ACC112 (cell line): ENCODE measurements around the gene CLASP2.

Experiments
- H2AFZ ChIP-seq: fragments of 200-600 bp; sonication (generic); one replicate; pipeline ENCODE4 v1.6.0; 2017; ENCODE audit warnings: antibody characterized with exemption, low read length; ENCODE audit not compliant: unreplicated experiment
- H3K27ac ChIP-seq: fragments of 200-600 bp; sonication (generic); 2 replicates; pipeline ENCODE4 v1.5.1; 2014; ENCODE audit warnings: low read depth, mild to moderate bottlenecking, antibody characterized with exemption, low read length, moderate library complexity
- H3K27me3 ChIP-seq: fragments of 200-600 bp; sonication (generic); 2 replicates; pipeline ENCODE4 v1.6.1; 2014; ENCODE audit warnings: mild to moderate bottlenecking, antibody characterized with exemption, low read length, moderate library complexity, mixed read lengths; ENCODE audit not compliant: insufficient read depth
- H3K36me3 ChIP-seq: fragments of 200-600 bp; sonication (generic); 2 replicates; pipeline ENCODE4 v1.6.1; 2016; ENCODE audit warnings: mild to moderate bottlenecking, antibody characterized with exemption, low read length, moderate library complexity, mixed read lengths; ENCODE audit not compliant: insufficient read depth
- H3K4me1 ChIP-seq: fragments of 200-600 bp; sonication (generic); one replicate; pipeline ENCODE4 v1.6.1; 2016; ENCODE audit warnings: low read length, mixed read lengths; ENCODE audit not compliant: insufficient read depth, unreplicated experiment, control insufficient read depth
- H3K4me3 ChIP-seq: fragments of 200-600 bp; sonication (generic); 2 replicates; pipeline ENCODE4 v1.5.1; 2014; ENCODE audit warnings: mild to moderate bottlenecking, low read depth, low read length
- H3K79me2 ChIP-seq: fragments of 200-600 bp; sonication (generic); one replicate; pipeline ENCODE4 v1.6.0; 2016; ENCODE audit warnings: low read length; ENCODE audit not compliant: control insufficient read depth, unreplicated experiment, insufficient read depth

Gene CLASP2

DNA sequence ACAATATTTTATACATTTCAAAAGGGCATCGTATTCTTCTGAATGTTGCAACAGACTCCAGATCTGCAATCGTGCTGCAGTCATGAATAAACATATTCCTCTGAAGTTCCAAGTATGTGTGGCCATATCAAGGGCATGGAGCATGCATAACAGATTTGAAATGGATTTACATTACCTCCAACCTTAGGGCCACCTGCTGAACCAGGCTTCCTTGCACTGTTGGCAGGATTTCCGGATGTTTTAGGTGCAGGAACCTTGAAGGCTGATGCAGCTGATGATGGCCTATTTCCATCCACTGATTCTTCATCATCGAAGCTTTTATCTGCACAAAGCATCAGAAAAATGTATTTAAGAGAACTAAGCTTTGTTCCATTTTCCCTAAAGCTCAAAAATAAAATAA lies 73.5 kb downstream of the CLASP2 start:
- no peak overlapping the region for H3K4me3 ChIP-seq
- H3K36me3 ChIP-seq: no peaks in the 10 kb centered on the region; the same call in 1 of the 2 replicates
- peaks cover 3% of the 10 kb centered on the region for H3K79me2 ChIP-seq
- no peak overlapping the region for H3K27ac ChIP-seq
- no peaks in the 10 kb centered on the region for H3K4me1 ChIP-seq
- H2AFZ ChIP-seq: no peak overlapping the region
- H3K27me3 ChIP-seq: no peaks in the 10 kb centered on the region

DNA sequence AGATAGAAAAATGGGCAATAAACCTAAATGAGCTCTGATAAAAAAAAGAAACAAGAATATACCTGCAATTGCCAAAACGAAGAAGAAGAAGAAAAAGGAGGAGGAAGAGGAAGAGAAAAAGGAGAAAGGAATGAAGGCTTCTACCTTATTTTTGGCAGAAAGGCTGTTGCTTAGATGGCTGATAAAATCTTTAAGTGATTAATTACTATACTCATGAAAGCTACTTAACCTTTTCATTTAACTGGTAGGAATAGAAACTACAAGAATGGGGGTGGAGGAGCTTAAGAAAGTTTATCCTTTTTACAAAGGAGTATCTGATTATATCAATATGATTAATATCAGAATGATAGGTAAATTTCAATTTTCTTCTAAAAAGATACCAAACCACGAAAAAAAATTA lies 75.2 kb downstream of the CLASP2 start:
- Histone ChIP-seq H3K36me3 (no peaks in the 10 kb centered on the region; the same call in 1 of the 2 replicates), H3K79me2 (no peaks in the 10 kb centered on the region)

DNA sequence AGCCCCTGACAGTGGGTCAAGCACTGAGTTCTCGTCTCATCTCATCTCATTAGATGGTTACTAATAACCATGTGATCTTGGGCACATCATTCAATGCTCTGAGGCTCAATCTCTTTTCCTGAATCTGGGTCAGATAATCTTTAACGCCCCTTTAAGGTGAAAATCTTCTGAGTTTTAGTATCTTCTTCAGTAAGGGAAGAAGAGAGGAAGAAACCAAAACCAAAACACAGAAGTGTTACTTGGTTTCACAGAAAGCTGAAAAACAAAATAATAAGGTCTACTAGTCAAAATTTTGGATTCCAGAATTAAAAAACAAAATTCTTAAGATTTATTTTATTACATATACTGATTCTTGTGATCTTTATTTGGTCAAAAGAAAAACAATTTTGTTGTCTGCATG lies 78.2 kb downstream of the CLASP2 start:
- no peaks in the 10 kb centered on the region for H3K27me3 ChIP-seq
- H3K27ac ChIP-seq: no peak overlapping the region
- H3K79me2 ChIP-seq: no peaks in the 10 kb centered on the region
- H3K4me1 ChIP-seq: peaks cover 3% of the 10 kb centered on the region
- H2AFZ ChIP-seq: no peak overlapping the region
- no peaks in the 10 kb centered on the region; the same call in 1 of the 2 replicates for H3K36me3 ChIP-seq
- H3K4me3 ChIP-seq: no peak overlapping the region

More for the DNA sequence above, 75.2 kb downstream of the CLASP2 start:
- Histone ChIP-seq H3K27ac (no peak overlapping the region), H3K27me3 (no peaks in the 10 kb centered on the region), H2AFZ (no peak overlapping the region), H3K4me1 (no peaks in the 10 kb centered on the region), H3K4me3 (no peak overlapping the region)

DNA sequence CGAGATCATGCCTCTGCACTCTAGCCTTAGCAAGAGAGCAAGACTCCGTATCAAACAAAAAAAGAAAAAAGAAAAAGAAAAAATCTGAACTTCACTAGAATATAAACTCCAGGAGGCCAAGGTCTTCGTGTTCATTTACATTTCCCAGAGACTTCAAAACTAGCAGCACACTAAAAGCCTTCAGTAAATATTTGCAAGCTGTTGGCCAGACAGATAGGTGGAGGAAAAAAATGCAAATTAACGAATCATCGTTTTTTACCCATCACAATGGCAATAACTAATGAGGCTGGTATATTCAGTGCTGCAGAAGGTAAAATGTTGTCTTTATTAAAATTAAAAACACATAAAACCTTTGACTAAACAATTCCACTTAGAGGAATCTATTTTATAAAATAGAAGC lies 80.6 kb downstream of the CLASP2 start:
- no peak overlapping the region for H2AFZ ChIP-seq
- H3K4me1 ChIP-seq: peaks cover 3% of the 10 kb centered on the region
- H3K27ac ChIP-seq: no peak overlapping the region
- H3K79me2 ChIP-seq: no peaks in the 10 kb centered on the region
- H3K4me3 ChIP-seq: no peak overlapping the region
- H3K27me3 ChIP-seq: no peaks in the 10 kb centered on the region
- H3K36me3 ChIP-seq: no peaks in the 10 kb centered on the region

- Histone ChIP-seq H3K27ac (no peak overlapping the region), H3K4me1 (peaks cover 3% of the 10 kb centered on the region), H2AFZ (no peak overlapping the region), H3K36me3 (no peaks in the 10 kb centered on the region), H3K79me2 (no peaks in the 10 kb centered on the region), H3K27me3 (no peaks in the 10 kb centered on the region), H3K4me3 (no peak overlapping the region)
Measured at GRCh38 chr3:33636125-33636850, 81.8 kb downstream of the CLASP2 start.

DNA sequence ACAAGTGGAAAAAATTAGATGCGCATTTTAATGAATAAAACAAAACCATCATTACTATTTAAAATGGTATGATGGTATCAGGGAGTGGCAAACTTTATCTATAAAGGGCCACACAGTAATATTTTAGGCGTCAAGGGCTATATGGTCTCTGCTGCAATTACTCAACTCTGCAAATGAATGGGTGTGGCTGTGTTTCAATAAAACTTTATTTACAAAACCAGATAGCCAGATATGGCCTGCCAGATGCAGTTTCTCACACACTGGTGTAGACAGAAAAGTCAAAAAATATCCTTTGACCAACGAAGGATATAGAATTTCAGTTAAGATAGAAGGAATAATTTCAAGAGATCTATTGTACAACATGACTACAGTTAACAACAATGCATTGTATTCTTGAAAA lies 83.8 kb downstream of the CLASP2 start:
- H2AFZ ChIP-seq: no peak overlapping the region
- H3K27ac ChIP-seq: no peak overlapping the region
- H3K36me3 ChIP-seq: 0 out of 2 replicates have a peak, but pooled peaks cover 3% of the 10 kb centered on the region
- H3K79me2 ChIP-seq: no peaks in the 10 kb centered on the region
- H3K27me3 ChIP-seq: no peaks in the 10 kb centered on the region
- H3K4me1 ChIP-seq: peaks cover 3% of the 10 kb centered on the region
- H3K4me3 ChIP-seq: no peak overlapping the region

- Histone ChIP-seq H3K79me2 (no peaks in the 10 kb centered on the region), H3K27me3 (no peaks in the 10 kb centered on the region), H3K27ac (no peak overlapping the region), H2AFZ (no peak overlapping the region), H3K4me3 (no peak overlapping the region), H3K36me3 (0 out of 2 replicates have a peak, but pooled peaks cover 4% of the 10 kb centered on the region), H3K4me1 (no peaks in the 10 kb centered on the region)
Measured at GRCh38 chr3:33629219-33629618, 88.8 kb downstream of the CLASP2 start.

DNA sequence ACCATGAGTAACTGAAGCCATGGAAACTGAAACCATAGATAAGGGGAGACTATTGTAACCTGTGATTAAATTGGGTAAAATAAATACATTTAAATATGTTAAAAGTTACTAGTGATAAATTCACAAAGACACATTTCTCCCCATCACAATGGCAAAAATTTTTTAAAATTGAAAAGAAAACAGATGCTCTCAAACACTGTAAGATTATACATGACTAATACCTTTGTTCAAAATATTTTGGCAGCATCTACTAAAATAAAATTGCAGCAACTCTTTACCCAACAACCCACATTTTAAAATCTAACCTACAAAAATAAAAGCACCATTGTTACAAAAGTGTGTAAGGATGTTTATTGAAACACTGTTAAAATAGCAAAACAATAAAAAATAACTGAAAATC lies 93.3 kb downstream of the CLASP2 start:
- Histone ChIP-seq H3K27ac (no peak overlapping the region), H3K27me3 (no peaks in the 10 kb centered on the region), H3K4me1 (no peaks in the 10 kb centered on the region), H3K4me3 (no peak overlapping the region), H3K36me3 (peaks cover 8% of the 10 kb centered on the region), H3K79me2 (no peaks in the 10 kb centered on the region), H2AFZ (no peak overlapping the region)

- Histone ChIP-seq H2AFZ (no peak overlapping the region), H3K4me3 (no peak overlapping the region), H3K27ac (no peak overlapping the region), H3K36me3 (no peaks in the 10 kb centered on the region), H3K27me3 (no peaks in the 10 kb centered on the region), H3K4me1 (no peaks in the 10 kb centered on the region), H3K79me2 (no peaks in the 10 kb centered on the region)
Measured at GRCh38 chr3:33613041-33613440, 105.0 kb downstream of the CLASP2 start.

DNA sequence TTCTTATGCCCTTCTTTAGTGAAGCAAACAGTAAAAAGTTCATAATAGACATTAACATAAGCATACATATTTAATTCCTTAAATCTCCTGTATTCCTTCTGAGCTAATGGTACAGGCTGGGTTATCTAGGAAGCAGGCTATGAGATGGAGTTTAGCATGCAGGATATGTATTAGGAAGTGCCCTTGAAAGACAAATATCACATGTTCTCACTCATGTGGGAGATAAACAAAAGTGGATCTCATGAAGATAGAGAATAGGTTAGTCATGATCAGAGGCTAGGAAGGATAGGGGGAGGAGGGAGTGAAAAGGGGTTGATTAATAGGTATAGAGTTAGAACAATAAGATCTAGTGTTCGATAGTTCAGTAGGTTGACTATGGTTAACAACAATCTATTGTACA lies 105.4 kb downstream of the CLASP2 start:
- Histone ChIP-seq H3K4me1 (no peaks in the 10 kb centered on the region), H2AFZ (no peak overlapping the region), H3K79me2 (no peaks in the 10 kb centered on the region), H3K36me3 (no peaks in the 10 kb centered on the region), H3K27me3 (no peaks in the 10 kb centered on the region), H3K4me3 (no peak overlapping the region), H3K27ac (no peak overlapping the region)

DNA sequence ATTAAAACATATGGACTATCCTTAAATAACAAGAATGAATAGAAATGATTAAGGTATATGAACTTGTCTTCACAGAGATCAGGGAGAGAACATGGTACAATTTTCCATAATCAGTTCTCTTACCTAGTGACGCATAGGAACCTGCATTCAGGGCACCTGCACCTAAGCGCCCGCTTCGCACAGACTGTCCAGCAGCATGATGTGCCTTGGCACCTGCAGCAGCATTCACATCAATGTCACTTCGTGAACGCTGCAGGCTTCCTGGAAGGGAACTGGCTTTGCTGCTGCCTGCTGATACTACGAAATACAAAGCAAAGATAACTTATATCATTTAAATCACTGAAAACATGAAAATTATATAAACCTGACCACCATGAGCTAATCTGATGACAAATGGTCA lies 115.2 kb downstream of the CLASP2 start:
- Histone ChIP-seq H3K36me3 (peaks cover 40% of the 10 kb centered on the region), H3K4me1 (no peaks in the 10 kb centered on the region), H3K27me3 (no peaks in the 10 kb centered on the region), H3K4me3 (no peak overlapping the region), H3K27ac (no peak overlapping the region), H2AFZ (no peak overlapping the region), H3K79me2 (no peaks in the 10 kb centered on the region)
